H1 (cell line): ENCODE results near the gene NOS2. TPM values are rescaled to one million over a fixed set of nuclear protein-coding genes. Genes with fewer than 3 reads are reported as not detected.
"Not testable (repeated sequence)": the region's sequence is repeated elsewhere in the genome, so short reads cannot be mapped to it uniquely, and the experiment has no call there.

ENCODE experiments used
- CTCF ChIA-PET: fragments of 300-600 bp; sonication (Branson Sonifier 250); formaldehyde crosslinking; loops from one replicate; lab custom pipeline; 2021; ENCODE audit not compliant: partially characterized antibody; lab: Charles Lee
- POLR2A ChIA-PET: fragments of 300-600 bp; sonication (Branson Sonifier 250); formaldehyde crosslinking; loops from one replicate; lab custom pipeline; 2021; ENCODE audit warnings: inconsistent platforms; ENCODE audit not compliant: partially characterized antibody; lab: Charles Lee
- DNase-seq, 2 experiments: peaks; one replicate each; pipeline versions ENCODE4 v3.0.0 to v3.0.0-alpha.2; 2010 to 2022; ENCODE audit warnings: low spot score in 2 of 2, low read depth in 1 of 2, mixed read lengths in 1 of 2
- FAIRE-seq: peaks from 2 replicates; lab custom pipeline; 2011; peaks lifted over from hg19 to GRCh38; lab: Jason Lieb, UNC
- H2AFZ ChIP-seq: 2 replicates; pipeline ENCODE4 v1.8.1; 2012; ENCODE audit warnings: low read length, inconsistent platforms
- H2AK5ac ChIP-seq: 2 replicates; pipeline ENCODE4 v1.6.1; 2013; ENCODE audit warnings: low read depth, low read length
- H2BK120ac ChIP-seq: replicated peaks from 2 replicates; pipeline ENCODE3; 2013; ENCODE audit warnings: low read depth, low read length, inconsistent platforms
- H2BK12ac ChIP-seq: 2 replicates; pipeline ENCODE4 v1.6.1; 2013; ENCODE audit warnings: low read depth, low read length
- H2BK15ac ChIP-seq: 2 replicates; pipeline ENCODE4 v1.6.1; 2013; ENCODE audit warnings: low read length
- H2BK20ac ChIP-seq: 2 replicates; pipeline ENCODE4 v1.6.1; 2013; ENCODE audit warnings: low read length
- H2BK5ac ChIP-seq: 2 replicates; pipeline ENCODE4 v1.6.1; 2013; ENCODE audit warnings: low read depth, low read length
- H3K14ac ChIP-seq: 2 replicates; pipeline ENCODE4 v1.6.1; 2013; ENCODE audit warnings: inconsistent platforms; ENCODE audit not compliant: insufficient read length
- H3K18ac ChIP-seq: 2 replicates; pipeline ENCODE4 v1.6.1; 2013; ENCODE audit warnings: low read length; ENCODE audit errors: extremely low read depth
- H3K23ac ChIP-seq: 2 replicates; pipeline ENCODE4 v1.6.1; 2013; ENCODE audit warnings: inconsistent platforms; ENCODE audit not compliant: insufficient read length
- H3K23me2 ChIP-seq: 2 replicates; pipeline ENCODE4 v1.6.1; 2013; ENCODE audit warnings: low read depth, low read length
- H3K27ac ChIP-seq: 2 replicates; pipeline ENCODE4 v1.6.1; 2011; ENCODE audit warnings: low read depth, low read length, inconsistent platforms
- H3K27me3 ChIP-seq, 4 experiments: replicated peaks in 1 of 4; 1 replicate in 1 of 4; 2 replicates in 3 of 4; pipeline versions ENCODE4 v1.6.1 to v1.8.1; 2011 to 2013; ENCODE audit warnings: low read length in 3 of 4, mild to moderate bottlenecking in 3 of 4, inconsistent platforms in 2 of 4, mixed read lengths in 2 of 4, moderate library complexity in 1 of 4; ENCODE audit not compliant: control insufficient read depth in 3 of 4, insufficient read depth in 3 of 4; ENCODE audit errors: extremely low read depth in 1 of 4
- H3K36me3 ChIP-seq, 4 experiments: 2 replicates each; pipeline versions ENCODE4 v1.6.1 to v1.8.1; 2011 to 2013; ENCODE audit warnings: mild to moderate bottlenecking in 4 of 4, low read length in 3 of 4, moderate library complexity in 2 of 4, control low read depth in 1 of 4, inconsistent platforms in 1 of 4; ENCODE audit not compliant: insufficient read depth in 4 of 4, control insufficient read depth in 2 of 4
- H3K4ac ChIP-seq: replicated peaks from 2 replicates; pipeline ENCODE3; 2013; ENCODE audit warnings: low read length, low read depth, mixed read lengths, inconsistent platforms; ENCODE audit not compliant: insufficient read length
- H3K4me1 ChIP-seq, 4 experiments: replicated peaks in 1 of 4; 1 replicate in 1 of 4; 2 replicates in 3 of 4; pipeline versions ENCODE4 v1.6.1 to v1.8.1; 2011 to 2013; ENCODE audit warnings: low read length in 3 of 4, inconsistent platforms in 2 of 4, mixed read lengths in 1 of 4; ENCODE audit not compliant: insufficient read depth in 4 of 4, control insufficient read depth in 3 of 4
- H3K4me2 ChIP-seq, 2 experiments: 2 replicates each; pipeline versions ENCODE4 v1.6.1 to v1.8.1; 2011 to 2013; ENCODE audit warnings: low read depth in 2 of 2, low read length in 2 of 2, control low read depth in 1 of 2, inconsistent platforms in 1 of 2, mild to moderate bottlenecking in 1 of 2; ENCODE audit not compliant: insufficient read depth in 1 of 2
- H3K4me3 ChIP-seq, 4 experiments: fragments of 200-600, 300-600 bp in 1 of 4; sonication (generic), shearing (Covaris generic), sonication (Bioruptor Twin) in 1 of 4; 2 replicates each; pipeline versions ENCODE4 v1.5.1 to v1.8.1; 2011 to 2016; ENCODE audit warnings: low read length in 4 of 4, low read depth in 3 of 4, control low read depth in 2 of 4, inconsistent platforms in 2 of 4, mild to moderate bottlenecking in 2 of 4, mixed read lengths in 1 of 4, moderate library complexity in 1 of 4; ENCODE audit not compliant: insufficient read depth in 2 of 4; ENCODE audit errors: extremely low read depth in 1 of 4
- H3K56ac ChIP-seq: replicated peaks from 2 replicates; pipeline ENCODE3; 2013; ENCODE audit warnings: low read depth, mild to moderate bottlenecking, mixed read lengths, low read length, inconsistent platforms; ENCODE audit not compliant: insufficient read length
- H3K79me1 ChIP-seq: 2 replicates; pipeline ENCODE4 v1.6.1; 2013; ENCODE audit warnings: low read depth, low read length, control low read depth
- H3K79me2 ChIP-seq, 2 experiments: 2 replicates each; pipeline versions ENCODE4 v1.6.1 to v1.8.1; 2012 to 2013; ENCODE audit warnings: low read length in 2 of 2, mild to moderate bottlenecking in 2 of 2, inconsistent platforms in 1 of 2; ENCODE audit not compliant: insufficient read depth in 2 of 2, control insufficient read depth in 1 of 2
- H3K9ac ChIP-seq, 4 experiments: replicated peaks in 1 of 4; 1 replicate in 1 of 4; 2 replicates in 3 of 4; pipeline versions ENCODE4 v1.6.1 to v1.8.1; 2011 to 2013; ENCODE audit warnings: low read depth in 3 of 4, low read length in 3 of 4, control low read depth in 2 of 4, mild to moderate bottlenecking in 2 of 4, moderate library complexity in 2 of 4, inconsistent platforms in 1 of 4; ENCODE audit errors: extremely low read depth in 1 of 4
- H3K9me3 ChIP-seq, 2 experiments: 2 replicates each; pipeline versions ENCODE4 v1.6.1 to v1.8.1; 2012 to 2013; ENCODE audit warnings: mild to moderate bottlenecking in 2 of 2, moderate library complexity in 2 of 2, control low read depth in 1 of 2, inconsistent platforms in 1 of 2, low read depth in 1 of 2, low read length in 1 of 2, mixed read lengths in 1 of 2; ENCODE audit not compliant: insufficient read depth in 2 of 2
- H4K20me1 ChIP-seq, 2 experiments: replicated peaks in 1 of 2; 2 replicates each; pipeline versions ENCODE3 to v1.8.1; 2011 to 2013; ENCODE audit warnings: inconsistent platforms in 2 of 2, low read length in 2 of 2, mild to moderate bottlenecking in 1 of 2; ENCODE audit not compliant: insufficient read depth in 2 of 2, control insufficient read depth in 1 of 2
- H4K5ac ChIP-seq: 2 replicates; pipeline ENCODE4 v1.6.1; 2013; ENCODE audit warnings: low read length, low read depth, mixed read lengths, inconsistent platforms; ENCODE audit not compliant: insufficient read length
- H4K8ac ChIP-seq: 2 replicates; pipeline ENCODE4 v1.8.0; 2013; ENCODE audit warnings: mild to moderate bottlenecking, moderate library complexity, low read length, inconsistent platforms; ENCODE audit not compliant: insufficient read depth; ENCODE audit errors: extremely low read depth
- H4K91ac ChIP-seq: replicated peaks from 2 replicates; pipeline ENCODE3; 2013; ENCODE audit warnings: low read length, mixed read lengths, inconsistent platforms; ENCODE audit not compliant: insufficient read length
- JUN ChIP-seq: IDR thresholded peaks from 2 replicates; pipeline ENCODE4 v1.6.1; 2011; ENCODE audit warnings: low read depth, mild to moderate bottlenecking, improper control_type of control experiment, low read length
- KDM5A ChIP-seq: fragments of 200-600 bp; IDR thresholded peaks from 2 replicates; pipeline ENCODE4 v1.7.1; 2012; ENCODE audit warnings: mild to moderate bottlenecking, low read length, inconsistent platforms, mixed read lengths
- NRF1 ChIP-seq: IDR thresholded peaks from 2 replicates; pipeline ENCODE4 v1.6.1; 2011; ENCODE audit warnings: mild to moderate bottlenecking, low read depth, low read length, improper control_type of control experiment
- RBBP5 ChIP-seq: IDR thresholded peaks from 2 replicates; pipeline ENCODE4 v1.7.1; 2012; ENCODE audit warnings: low read depth, mild to moderate bottlenecking, inconsistent platforms, low read length, moderate library complexity, borderline replicate concordance
- WGBS, 2 experiments: shearing (Covaris generic) in 1 of 2; methylation state at CpG; one replicate each; pipeline versions ENCODE4 v1.1.6 to v1.1.7; 2013 to 2015; ENCODE audit warnings: low lambda C conversion rate in 2 of 2, mixed read lengths in 2 of 2, inconsistent platforms in 1 of 2, low coverage in 1 of 2, missing lambda C conversion rate in 1 of 2; ENCODE audit not compliant: insufficient replicate concordance in 2 of 2, insufficient coverage in 1 of 2, insufficient read length in 1 of 2; ENCODE audit errors: extremely low coverage in 1 of 2, missing lambda C conversion rate in 1 of 2; 5-methylcytosine and 5-hydroxymethylcytosine counted together
- polyA plus RNA-seq, 7 experiments: library from polyadenylated mRNA; depleted of rRNA in 3 of 7; stranded (reverse) in 5 of 7; unstranded in 2 of 7; fragments of >200 nt in 5 of 7; fragments of 200-250 nt in 2 of 7; gene quantifications; 1 replicate in 5 of 7; 2 replicates in 1 of 7; 4 replicates in 1 of 7; pipeline versions ENCODE4 v1.2.1 to v1.2.3, GENCODE V29; 2011 to 2013; ENCODE audit warnings: missing spikeins in 2 of 7, mixed read lengths in 2 of 7
- total RNA-seq: library from RNA; stranded (reverse); fragmentation: NEBNext Ultra II Directional; extraction: Animal tissue kit (Norgen Biotek cat#: 25700); gene quantifications from 2 replicates; pipeline ENCODE4 v1.2.1, GENCODE V29; 2021

The NOS2 gene
- total and polyA plus RNA-seq, 2 of the 8 experiments (the other 6 are each of a cell fraction or from before 2014, with no cell fraction given) = 1.0 to 1.9 TPM

- TF ChIP-seq RBBP5 (no peak), KDM5A (no peak), JUN (no peak), NRF1 (no peak)
Observed at GRCh38 chr17:27754549-27754948, 45.8 kb downstream of the NOS2 start (continued).

DNA sequence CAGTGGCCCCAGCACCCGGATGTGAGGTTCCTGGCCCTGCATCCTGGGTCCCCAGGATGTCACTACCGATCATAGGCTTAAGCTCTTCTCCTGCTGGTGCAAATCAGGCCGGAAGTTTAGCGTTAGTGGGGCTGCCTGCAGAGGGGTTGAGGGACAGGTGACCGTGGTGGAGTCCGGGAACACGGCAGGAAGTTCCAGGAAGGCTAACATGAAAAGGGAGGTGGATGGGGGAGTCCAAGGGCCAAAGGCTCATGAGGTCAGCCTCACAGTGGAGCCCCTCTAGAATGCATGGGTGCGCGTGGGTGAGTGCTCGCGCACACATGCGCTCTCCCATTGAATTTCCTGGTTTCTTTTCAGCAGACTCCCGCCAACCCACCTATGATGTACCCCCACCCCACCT, 46.6 kb downstream of the NOS2 start:
- H4K5ac ChIP-seq, H3K9ac ChIP-seq, H3K18ac ChIP-seq, H3K79me2 ChIP-seq, H3K9me3 ChIP-seq, H3K56ac ChIP-seq, H2BK5ac ChIP-seq, H3K27ac ChIP-seq, H3K4me3 ChIP-seq, H3K4ac ChIP-seq, H3K4me1 ChIP-seq, H3K27me3 ChIP-seq, FAIRE-seq, DNase-seq, H3K79me1 ChIP-seq, H2BK15ac ChIP-seq, H3K23me2 ChIP-seq, H2AFZ ChIP-seq, H4K20me1 ChIP-seq, H4K91ac ChIP-seq, H3K23ac ChIP-seq, H2BK12ac ChIP-seq, H2BK20ac ChIP-seq, H3K36me3 ChIP-seq, H3K4me2 ChIP-seq, H4K8ac ChIP-seq, H3K14ac ChIP-seq, H2BK120ac ChIP-seq, H2AK5ac ChIP-seq: not testable (repeated sequence)
- ChIA-PET CTCF (interaction anchor here (0.6 to 12.0 kb wide), 12 partner anchors 9 to 498 kb away, joined by 3 to 338 read pairs (median 5); no protein-coding TSS in a partner anchor), POLR2A (interaction anchor here (0.7 kb wide), 1 partner anchor 129 kb away, joined by 3 read pairs; no protein-coding TSS in a partner anchor)
- WGBS, 2 experiments = 95% methylated on average over 13 of the region's 13 CpGs; no CpG with 5 or more reads in 1 of the 2 experiments
